Measurements from ENCODE around the gene RIPK1. TPM values are rescaled to one million over a fixed set of nuclear protein-coding genes. Genes with fewer than 3 reads are reported as not detected.

RIPK1 gene
- total and polyA plus RNA-seq, 9 of the 15 experiments (the other 6 are each of a cell fraction or from before 2014, with no cell fraction given) = 3.8 to 24.9 (median 17.7) TPM

DNA sequence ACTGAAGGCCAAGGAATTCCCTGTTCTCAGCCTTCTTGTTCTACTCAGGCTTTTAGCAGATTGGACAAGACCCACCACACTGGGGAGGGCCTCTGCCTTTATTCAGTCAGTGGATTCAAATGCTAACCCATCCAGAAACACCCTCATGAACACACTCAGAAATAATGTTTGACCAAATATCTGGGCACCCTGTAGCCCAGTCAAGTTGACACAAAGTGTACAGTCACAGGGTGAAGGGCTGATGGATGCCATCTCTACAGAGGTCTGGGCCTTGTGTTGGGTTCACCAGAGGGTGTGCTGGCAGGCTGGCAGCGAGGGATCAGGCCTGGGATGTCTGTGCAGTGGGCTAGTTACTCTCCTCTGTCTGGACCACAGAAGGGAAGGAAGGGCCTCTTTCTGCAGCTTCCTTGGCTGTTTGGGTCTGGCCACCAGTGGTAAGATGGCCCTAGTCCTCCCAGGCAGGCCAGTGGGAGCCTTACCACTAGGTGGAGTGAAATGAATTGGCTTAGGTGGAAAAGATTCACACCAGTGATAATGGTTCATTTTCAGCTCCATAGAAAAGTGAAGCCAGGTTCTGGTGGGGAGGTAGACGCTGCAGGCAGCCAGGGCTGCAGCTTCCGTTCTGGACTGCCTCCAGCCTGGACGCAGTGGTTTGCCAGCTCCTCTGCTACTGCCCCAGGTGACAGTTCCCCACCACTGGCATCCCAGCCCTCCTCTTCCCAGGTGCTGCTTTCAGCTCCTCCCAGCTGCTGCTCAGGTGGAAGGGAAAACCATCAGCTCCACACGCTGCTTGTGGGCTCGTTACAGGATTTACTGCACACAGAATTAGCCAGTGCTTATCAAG lies 79.8 kb downstream of the RIPK1 start (continued):
- TF ChIP-seq, protein P1, sequence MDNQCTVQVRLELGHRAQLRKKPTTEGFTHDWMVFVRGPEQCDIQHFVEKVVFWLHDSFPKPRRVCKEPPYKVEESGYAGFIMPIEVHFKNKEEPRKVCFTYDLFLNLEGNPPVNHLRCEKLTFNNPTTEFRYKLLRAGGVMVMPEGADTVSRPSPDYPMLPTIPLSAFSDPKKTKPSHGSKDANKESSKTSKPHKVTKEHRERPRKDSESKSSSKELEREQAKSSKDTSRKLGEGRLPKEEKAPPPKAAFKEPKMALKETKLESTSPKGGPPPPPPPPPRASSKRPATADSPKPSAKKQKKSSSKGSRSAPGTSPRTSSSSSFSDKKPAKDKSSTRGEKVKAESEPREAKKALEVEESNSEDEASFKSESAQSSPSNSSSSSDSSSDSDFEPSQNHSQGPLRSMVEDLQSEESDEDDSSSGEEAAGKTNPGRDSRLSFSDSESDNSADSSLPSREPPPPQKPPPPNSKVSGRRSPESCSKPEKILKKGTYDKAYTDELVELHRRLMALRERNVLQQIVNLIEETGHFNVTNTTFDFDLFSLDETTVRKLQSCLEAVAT (IDR thresholded peaks at IDR 0.05) = no peak
- TF ChIP-seq ZNF23 (CRISPR knock-in tag; IDR thresholded peaks at IDR 0.05) (no peak), ZKSCAN8 (CRISPR knock-in tag; IDR thresholded peaks at IDR 0.05) (no peak), NFRKB (IDR thresholded peaks at IDR 0.05; ENCODE audit: low read depth) (no peak), ZNF79 (CRISPR knock-in tag; IDR thresholded peaks at IDR 0.05; ENCODE audit: low read depth) (no peak), HDAC1 (IDR thresholded peaks at IDR 0.05) (no peak), SOX6 (IDR thresholded peaks at IDR 0.05) (no peak), NCOR1 (IDR thresholded peaks at IDR 0.05) (no peak), SMAD4 (CRISPR knock-in tag; conservative IDR thresholded peaks at IDR 0.05) (no peak), GATA2 (CRISPR knock-in tag; IDR thresholded peaks at IDR 0.05) (0 out of 2 replicates have a peak, but pooled peaks have one; percentile 41), RBM17 (IDR thresholded peaks at IDR 0.05; ENCODE audit: borderline replicate concordance, low read depth, low read length) (no peak), ZNF76 (CRISPR knock-in tag; IDR thresholded peaks at IDR 0.05; ENCODE audit: borderline replicate concordance) (no peak), ZNF717 (CRISPR knock-in tag; IDR thresholded peaks at IDR 0.05) (no peak), MTA1 (IDR thresholded peaks at IDR 0.05; ENCODE audit: borderline replicate concordance) (no peak), ZNF324 (CRISPR knock-in tag; IDR thresholded peaks at IDR 0.05) (no peak)
- TF ChIP-seq, protein P2, sequence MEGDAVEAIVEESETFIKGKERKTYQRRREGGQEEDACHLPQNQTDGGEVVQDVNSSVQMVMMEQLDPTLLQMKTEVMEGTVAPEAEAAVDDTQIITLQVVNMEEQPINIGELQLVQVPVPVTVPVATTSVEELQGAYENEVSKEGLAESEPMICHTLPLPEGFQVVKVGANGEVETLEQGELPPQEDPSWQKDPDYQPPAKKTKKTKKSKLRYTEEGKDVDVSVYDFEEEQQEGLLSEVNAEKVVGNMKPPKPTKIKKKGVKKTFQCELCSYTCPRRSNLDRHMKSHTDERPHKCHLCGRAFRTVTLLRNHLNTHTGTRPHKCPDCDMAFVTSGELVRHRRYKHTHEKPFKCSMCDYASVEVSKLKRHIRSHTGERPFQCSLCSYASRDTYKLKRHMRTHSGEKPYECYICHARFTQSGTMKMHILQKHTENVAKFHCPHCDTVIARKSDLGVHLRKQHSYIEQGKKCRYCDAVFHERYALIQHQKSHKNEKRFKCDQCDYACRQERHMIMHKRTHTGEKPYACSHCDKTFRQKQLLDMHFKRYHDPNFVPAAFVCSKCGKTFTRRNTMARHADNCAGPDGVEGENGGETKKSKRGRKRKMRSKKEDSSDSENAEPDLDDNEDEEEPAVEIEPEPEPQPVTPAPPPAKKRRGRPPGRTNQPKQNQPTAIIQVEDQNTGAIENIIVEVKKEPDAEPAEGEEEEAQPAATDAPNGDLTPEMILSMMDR (IDR thresholded peaks at IDR 0.05 in 2 of 3, conservative IDR thresholded peaks at IDR 0.05 in 1 of 3; ENCODE audit: insufficient read depth in 2 of 3, low read depth in 1 of 3, low read length in 3 of 3) = peak; percentile 44 to 56 (median 55)
- TF ChIP-seq, protein P3, sequence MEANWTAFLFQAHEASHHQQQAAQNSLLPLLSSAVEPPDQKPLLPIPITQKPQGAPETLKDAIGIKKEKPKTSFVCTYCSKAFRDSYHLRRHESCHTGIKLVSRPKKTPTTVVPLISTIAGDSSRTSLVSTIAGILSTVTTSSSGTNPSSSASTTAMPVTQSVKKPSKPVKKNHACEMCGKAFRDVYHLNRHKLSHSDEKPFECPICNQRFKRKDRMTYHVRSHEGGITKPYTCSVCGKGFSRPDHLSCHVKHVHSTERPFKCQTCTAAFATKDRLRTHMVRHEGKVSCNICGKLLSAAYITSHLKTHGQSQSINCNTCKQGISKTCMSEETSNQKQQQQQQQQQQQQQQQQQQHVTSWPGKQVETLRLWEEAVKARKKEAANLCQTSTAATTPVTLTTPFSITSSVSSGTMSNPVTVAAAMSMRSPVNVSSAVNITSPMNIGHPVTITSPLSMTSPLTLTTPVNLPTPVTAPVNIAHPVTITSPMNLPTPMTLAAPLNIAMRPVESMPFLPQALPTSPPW (CRISPR knock-in tag; IDR thresholded peaks at IDR 0.05) = no peak
- TF ChIP-seq, protein P4, sequence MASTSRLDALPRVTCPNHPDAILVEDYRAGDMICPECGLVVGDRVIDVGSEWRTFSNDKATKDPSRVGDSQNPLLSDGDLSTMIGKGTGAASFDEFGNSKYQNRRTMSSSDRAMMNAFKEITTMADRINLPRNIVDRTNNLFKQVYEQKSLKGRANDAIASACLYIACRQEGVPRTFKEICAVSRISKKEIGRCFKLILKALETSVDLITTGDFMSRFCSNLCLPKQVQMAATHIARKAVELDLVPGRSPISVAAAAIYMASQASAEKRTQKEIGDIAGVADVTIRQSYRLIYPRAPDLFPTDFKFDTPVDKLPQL (IDR thresholded peaks at IDR 0.05; ENCODE audit: extremely low read depth, insufficient read length) = no peak
- TF ChIP-seq, protein P5, sequence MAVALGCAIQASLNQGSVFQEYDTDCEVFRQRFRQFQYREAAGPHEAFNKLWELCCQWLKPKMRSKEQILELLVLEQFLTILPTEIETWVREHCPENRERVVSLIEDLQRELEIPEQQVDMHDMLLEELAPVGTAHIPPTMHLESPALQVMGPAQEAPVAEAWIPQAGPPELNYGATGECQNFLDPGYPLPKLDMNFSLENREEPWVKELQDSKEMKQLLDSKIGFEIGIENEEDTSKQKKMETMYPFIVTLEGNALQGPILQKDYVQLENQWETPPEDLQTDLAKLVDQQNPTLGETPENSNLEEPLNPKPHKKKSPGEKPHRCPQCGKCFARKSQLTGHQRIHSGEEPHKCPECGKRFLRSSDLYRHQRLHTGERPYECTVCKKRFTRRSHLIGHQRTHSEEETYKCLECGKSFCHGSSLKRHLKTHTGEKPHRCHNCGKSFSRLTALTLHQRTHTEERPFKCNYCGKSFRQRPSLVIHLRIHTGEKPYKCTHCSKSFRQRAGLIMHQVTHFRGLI (CRISPR knock-in tag; IDR thresholded peaks at IDR 0.05) = no peak
- TF ChIP-seq, protein P6, sequence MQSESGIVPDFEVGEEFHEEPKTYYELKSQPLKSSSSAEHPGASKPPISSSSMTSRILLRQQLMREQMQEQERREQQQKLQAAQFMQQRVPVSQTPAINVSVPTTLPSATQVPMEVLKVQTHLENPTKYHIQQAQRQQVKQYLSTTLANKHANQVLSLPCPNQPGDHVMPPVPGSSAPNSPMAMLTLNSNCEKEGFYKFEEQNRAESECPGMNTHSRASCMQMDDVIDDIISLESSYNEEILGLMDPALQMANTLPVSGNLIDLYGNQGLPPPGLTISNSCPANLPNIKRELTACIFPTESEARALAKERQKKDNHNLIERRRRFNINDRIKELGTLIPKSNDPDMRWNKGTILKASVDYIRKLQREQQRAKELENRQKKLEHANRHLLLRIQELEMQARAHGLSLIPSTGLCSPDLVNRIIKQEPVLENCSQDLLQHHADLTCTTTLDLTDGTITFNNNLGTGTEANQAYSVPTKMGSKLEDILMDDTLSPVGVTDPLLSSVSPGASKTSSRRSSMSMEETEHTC (IDR thresholded peaks at IDR 0.05) = no peak
